ENCODE data around the gene ADAMTSL3.

- no peak for TF ChIP-seq CTCF (IDR thresholded peaks at IDR 0.05; ENCODE audit: low read depth, low read length, missing input control)
- no peak for TF ChIP-seq JUND (IDR thresholded peaks at IDR 0.05)
- no peak for TF ChIP-seq SP1 (IDR thresholded peaks at IDR 0.05)
- TF ChIP-seq MAX (IDR thresholded peaks at IDR 0.05) = no peak
Measured at GRCh38 chr15:83775738-83776137, 121.8 kb downstream of the ADAMTSL3 start.
